ENCODE measurements around the gene CLEC16A. TPM values are rescaled to one million over a fixed set of nuclear protein-coding genes. Genes with fewer than 3 reads are reported as not detected.

The CLEC16A gene
- total and polyA plus RNA-seq, 5 donors from 2014 or later: 11.8 to 38.9 (median 12.3) TPM

- Mint-ChIP-seq H3K4me1 (peaks cover 13 to 30% (median 20%) of the 10 kb centered on the region in 4 donors), H3K4me3 (no peak overlapping the region), H3K36me3 (peaks cover 25% of the 10 kb centered on the region), H3K9me3 (no peaks in the 10 kb centered on the region), H3K27ac (peak overlapping the region; percentile 4 to 85 (median 42)), H3K27me3 (no peaks in the 10 kb centered on the region)
- no peak overlapping the region for H3K27ac ChIP-seq (ENCODE audit: insufficient read depth, low read length, poor library complexity, severe bottlenecking)
- no peaks in the 10 kb centered on the region for H3K9me3 ChIP-seq (ENCODE audit: control insufficient read depth in 2 of 2, low read length in 2 of 2)
- H3K36me3 ChIP-seq (ENCODE audit: control insufficient read depth, insufficient read depth, low read length): peaks cover 39% of the 10 kb centered on the region
- peak in 1 of 3 donors; percentile 73 for DNase-seq
- H3K4me1 ChIP-seq (ENCODE audit: control insufficient read depth, insufficient read depth, low read length, poor library complexity, severe bottlenecking): peaks cover 20% of the 10 kb centered on the region
- no peaks in the 10 kb centered on the region for H3K27me3 ChIP-seq (ENCODE audit: control insufficient read depth, insufficient read depth, low read length)
- H3K4me3 ChIP-seq (ENCODE audit: low read depth, low read length): no peak overlapping the region
- ATAC-seq (ENCODE audit: low read depth in 2 of 2): peak in 1 of 2 donors; percentile 11
Observed at GRCh38 chr16:10972819-10973464, 28.6 kb downstream of the CLEC16A start.

- no peak overlapping the region for H3K27ac ChIP-seq (ENCODE audit: insufficient read depth, low read length, poor library complexity, severe bottlenecking)
- ATAC-seq (ENCODE audit: low read depth in 2 of 2) (no peak), DNase-seq (no peak)
- Mint-ChIP-seq H3K4me3 (no peak overlapping the region), H3K27me3 (no peaks in the 10 kb centered on the region), H3K27ac (no peak overlapping the region), H3K36me3 (peaks cover 30% of the 10 kb centered on the region), H3K4me1 (peaks cover 15 to 29% (median 22%) of the 10 kb centered on the region in 4 donors), H3K9me3 (no peaks in the 10 kb centered on the region)
- H3K36me3 ChIP-seq (ENCODE audit: control insufficient read depth, insufficient read depth, low read length): peaks cover 41% of the 10 kb centered on the region
- peaks cover 17% of the 10 kb centered on the region for H3K4me1 ChIP-seq (ENCODE audit: control insufficient read depth, insufficient read depth, low read length, poor library complexity, severe bottlenecking)
- no peaks in the 10 kb centered on the region for H3K27me3 ChIP-seq (ENCODE audit: control insufficient read depth, insufficient read depth, low read length)
- no peaks in the 10 kb centered on the region for H3K9me3 ChIP-seq (ENCODE audit: control insufficient read depth in 2 of 2, low read length in 2 of 2)
- no peak overlapping the region for H3K4me3 ChIP-seq (ENCODE audit: low read depth, low read length)
Observed at GRCh38 chr16:10976634-10977033, 32.3 kb downstream of the CLEC16A start.

- no peak for ATAC-seq (ENCODE audit: low read depth in 2 of 2)
- peaks cover 34% of the 10 kb centered on the region for H3K36me3 Mint-ChIP-seq
- H3K4me3 Mint-ChIP-seq: no peak overlapping the region
- Histone ChIP-seq H3K9me3 (ENCODE audit: control insufficient read depth in 2 of 2, low read length in 2 of 2) (no peaks in the 10 kb centered on the region), H3K4me1 (ENCODE audit: control insufficient read depth, insufficient read depth, low read length, poor library complexity, severe bottlenecking) (peaks cover 16% of the 10 kb centered on the region), H3K36me3 (ENCODE audit: control insufficient read depth, insufficient read depth, low read length) (peaks cover 35% of the 10 kb centered on the region), H3K4me3 (ENCODE audit: low read depth, low read length) (no peak overlapping the region), H3K27me3 (ENCODE audit: control insufficient read depth, insufficient read depth, low read length) (no peaks in the 10 kb centered on the region), H3K27ac (ENCODE audit: insufficient read depth, low read length, poor library complexity, severe bottlenecking) (no peak overlapping the region)
- H3K4me1 Mint-ChIP-seq: peaks cover 12 to 31% (median 20%) of the 10 kb centered on the region in 4 donors
- no peak for DNase-seq
- no peak overlapping the region for H3K27ac Mint-ChIP-seq
- no peaks in the 10 kb centered on the region for H3K27me3 Mint-ChIP-seq
- no peaks in the 10 kb centered on the region for H3K9me3 Mint-ChIP-seq
Observed at GRCh38 chr16:10978124-10978523, 33.8 kb downstream of the CLEC16A start.

- no peaks in the 10 kb centered on the region for H3K9me3 ChIP-seq (ENCODE audit: control insufficient read depth in 2 of 2, low read length in 2 of 2)
- peak overlapping the region in 2 of 3 donors; percentile 44 to 59 for H3K27ac Mint-ChIP-seq
- H3K4me3 Mint-ChIP-seq: no peak overlapping the region
- ATAC-seq (ENCODE audit: low read depth in 2 of 2): no peak
- H3K4me1 Mint-ChIP-seq: peaks cover 10 to 35% (median 21%) of the 10 kb centered on the region in 4 donors
- H3K27me3 ChIP-seq (ENCODE audit: control insufficient read depth, insufficient read depth, low read length): no peaks in the 10 kb centered on the region
- H3K4me1 ChIP-seq (ENCODE audit: control insufficient read depth, insufficient read depth, low read length, poor library complexity, severe bottlenecking): peaks cover 16% of the 10 kb centered on the region
- peaks cover 32% of the 10 kb centered on the region for H3K36me3 Mint-ChIP-seq
- no peaks in the 10 kb centered on the region for H3K9me3 Mint-ChIP-seq
- no peak for DNase-seq
- no peak overlapping the region for H3K4me3 ChIP-seq (ENCODE audit: low read depth, low read length)
- H3K36me3 ChIP-seq (ENCODE audit: control insufficient read depth, insufficient read depth, low read length): peaks cover 34% of the 10 kb centered on the region
- no peaks in the 10 kb centered on the region for H3K27me3 Mint-ChIP-seq
- H3K27ac ChIP-seq (ENCODE audit: insufficient read depth, low read length, poor library complexity, severe bottlenecking): no peak overlapping the region
Observed at GRCh38 chr16:10978871-10979446, 34.6 kb downstream of the CLEC16A start.

- no peak overlapping the region for H3K4me3 Mint-ChIP-seq
- no peaks in the 10 kb centered on the region for H3K9me3 ChIP-seq (ENCODE audit: control insufficient read depth in 2 of 2, low read length in 2 of 2)
- peaks cover 31% of the 10 kb centered on the region for H3K36me3 Mint-ChIP-seq
- no peak overlapping the region for H3K27ac ChIP-seq (ENCODE audit: insufficient read depth, low read length, poor library complexity, severe bottlenecking)
- DNase-seq (no peak), ATAC-seq (ENCODE audit: low read depth in 2 of 2) (no peak)
- no peak overlapping the region for H3K4me3 ChIP-seq (ENCODE audit: low read depth, low read length)
- peaks cover 34% of the 10 kb centered on the region for H3K36me3 ChIP-seq (ENCODE audit: control insufficient read depth, insufficient read depth, low read length)
- no peaks in the 10 kb centered on the region for H3K27me3 ChIP-seq (ENCODE audit: control insufficient read depth, insufficient read depth, low read length)
- H3K4me1 Mint-ChIP-seq: peaks cover 14 to 42% (median 28%) of the 10 kb centered on the region in 4 donors
- H3K27ac Mint-ChIP-seq: no peak overlapping the region
- no peaks in the 10 kb centered on the region for H3K9me3 Mint-ChIP-seq
- peaks cover 16% of the 10 kb centered on the region for H3K4me1 ChIP-seq (ENCODE audit: control insufficient read depth, insufficient read depth, low read length, poor library complexity, severe bottlenecking)
- no peaks in the 10 kb centered on the region for H3K27me3 Mint-ChIP-seq
Observed at GRCh38 chr16:10979717-10980601, 35.6 kb downstream of the CLEC16A start.

DNA sequence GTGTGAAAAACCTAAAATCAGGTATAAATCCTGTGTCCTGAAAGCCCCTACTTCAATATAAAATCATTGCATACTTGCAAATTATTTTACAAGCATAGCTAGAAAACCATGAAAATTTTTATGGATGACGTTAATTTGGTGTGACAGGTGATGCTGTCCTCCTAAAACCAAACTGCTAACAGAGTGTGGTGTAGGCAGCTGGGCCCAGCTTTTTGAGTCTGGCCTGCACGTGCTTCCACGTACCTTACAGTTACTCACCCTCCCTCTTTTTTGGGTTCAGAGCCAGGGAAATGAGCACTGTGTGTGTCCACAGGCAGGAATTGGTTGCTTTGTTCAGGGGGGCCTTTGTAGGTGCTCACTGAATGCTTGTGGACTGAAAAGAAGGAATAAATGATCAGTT lies 36.4 kb downstream of the CLEC16A start:
- ATAC-seq (ENCODE audit: low read depth in 2 of 2) (no peak), DNase-seq (no peak)
- H3K27ac Mint-ChIP-seq: peak overlapping the region in 1 of 3 donors; percentile 58
- peaks cover 16% of the 10 kb centered on the region for H3K4me1 ChIP-seq (ENCODE audit: control insufficient read depth, insufficient read depth, low read length, poor library complexity, severe bottlenecking)
- peaks cover 14 to 42% (median 28%) of the 10 kb centered on the region in 4 donors for H3K4me1 Mint-ChIP-seq
- H3K27ac ChIP-seq (ENCODE audit: insufficient read depth, low read length, poor library complexity, severe bottlenecking): no peak overlapping the region
- peaks cover 32% of the 10 kb centered on the region for H3K36me3 ChIP-seq (ENCODE audit: control insufficient read depth, insufficient read depth, low read length)
- H3K27me3 ChIP-seq (ENCODE audit: control insufficient read depth, insufficient read depth, low read length): no peaks in the 10 kb centered on the region
- no peak overlapping the region for H3K4me3 ChIP-seq (ENCODE audit: low read depth, low read length)
- no peaks in the 10 kb centered on the region for H3K27me3 Mint-ChIP-seq
- H3K9me3 ChIP-seq (ENCODE audit: control insufficient read depth in 2 of 2, low read length in 2 of 2): no peaks in the 10 kb centered on the region
- peaks cover 31% of the 10 kb centered on the region for H3K36me3 Mint-ChIP-seq
- no peak overlapping the region for H3K4me3 Mint-ChIP-seq
- no peaks in the 10 kb centered on the region for H3K9me3 Mint-ChIP-seq

DNA sequence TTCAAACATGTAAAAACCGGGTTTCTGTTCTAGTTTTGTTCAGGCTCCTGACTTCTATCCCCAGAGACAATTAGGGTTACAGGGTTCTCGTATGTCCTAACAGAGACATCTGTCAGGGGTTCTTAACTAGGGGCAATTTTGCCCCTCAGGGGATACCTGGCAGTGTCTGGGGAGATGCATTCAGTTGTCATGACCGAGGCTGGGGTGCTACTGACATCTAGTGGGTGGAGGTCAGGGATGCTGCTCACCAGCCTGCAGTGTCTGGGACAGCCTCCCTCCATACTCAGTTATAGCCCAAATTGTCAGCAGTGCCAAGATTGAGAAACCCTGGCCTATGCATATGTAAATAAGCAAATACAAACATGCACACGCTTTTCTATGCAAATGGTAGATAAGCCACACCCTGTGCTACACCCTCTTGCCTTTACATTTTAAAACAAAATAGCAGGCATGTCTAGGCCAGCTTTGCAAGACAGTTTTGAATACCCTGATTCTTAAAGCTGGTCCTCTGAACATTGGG lies 37.4 kb downstream of the CLEC16A start:
- ATAC-seq (ENCODE audit: low read depth in 2 of 2) (peak; percentile 77 to 80), DNase-seq (peak; percentile 21 to 79 (median 38))
- H3K36me3 ChIP-seq (ENCODE audit: control insufficient read depth, insufficient read depth, low read length): peaks cover 26% of the 10 kb centered on the region
- H3K9me3 ChIP-seq (ENCODE audit: control insufficient read depth in 2 of 2, low read length in 2 of 2): no peaks in the 10 kb centered on the region
- no peak overlapping the region for H3K4me3 ChIP-seq (ENCODE audit: low read depth, low read length)
- peak overlapping the region in 1 of 3 donors; percentile 89 for H3K27ac Mint-ChIP-seq
- no peak overlapping the region for H3K27ac ChIP-seq (ENCODE audit: insufficient read depth, low read length, poor library complexity, severe bottlenecking)
- peaks cover 18 to 44% (median 31%) of the 10 kb centered on the region in 4 donors for H3K4me1 Mint-ChIP-seq
- no peaks in the 10 kb centered on the region for H3K27me3 ChIP-seq (ENCODE audit: control insufficient read depth, insufficient read depth, low read length)
- H3K9me3 Mint-ChIP-seq: no peaks in the 10 kb centered on the region
- peaks cover 21% of the 10 kb centered on the region for H3K4me1 ChIP-seq (ENCODE audit: control insufficient read depth, insufficient read depth, low read length, poor library complexity, severe bottlenecking)
- H3K36me3 Mint-ChIP-seq: peaks cover 32% of the 10 kb centered on the region
- H3K27me3 Mint-ChIP-seq: no peaks in the 10 kb centered on the region
- H3K4me3 Mint-ChIP-seq: peak overlapping the region in 3 of 4 donors; percentile 21 to 63 (median 54)
